G401.6 (cell line): ENCODE results near the gene ZNF552.
"Not testable (repeated sequence)": the region's sequence is repeated elsewhere in the genome, so short reads cannot be mapped to it uniquely, and the experiment has no call there.

Source experiments
- FAIRE-seq: peaks from 2 replicates; lab custom pipeline; 2012; peaks lifted over from hg19 to GRCh38; lab: Jason Lieb, UNC

The ZNF552 gene

DNA sequence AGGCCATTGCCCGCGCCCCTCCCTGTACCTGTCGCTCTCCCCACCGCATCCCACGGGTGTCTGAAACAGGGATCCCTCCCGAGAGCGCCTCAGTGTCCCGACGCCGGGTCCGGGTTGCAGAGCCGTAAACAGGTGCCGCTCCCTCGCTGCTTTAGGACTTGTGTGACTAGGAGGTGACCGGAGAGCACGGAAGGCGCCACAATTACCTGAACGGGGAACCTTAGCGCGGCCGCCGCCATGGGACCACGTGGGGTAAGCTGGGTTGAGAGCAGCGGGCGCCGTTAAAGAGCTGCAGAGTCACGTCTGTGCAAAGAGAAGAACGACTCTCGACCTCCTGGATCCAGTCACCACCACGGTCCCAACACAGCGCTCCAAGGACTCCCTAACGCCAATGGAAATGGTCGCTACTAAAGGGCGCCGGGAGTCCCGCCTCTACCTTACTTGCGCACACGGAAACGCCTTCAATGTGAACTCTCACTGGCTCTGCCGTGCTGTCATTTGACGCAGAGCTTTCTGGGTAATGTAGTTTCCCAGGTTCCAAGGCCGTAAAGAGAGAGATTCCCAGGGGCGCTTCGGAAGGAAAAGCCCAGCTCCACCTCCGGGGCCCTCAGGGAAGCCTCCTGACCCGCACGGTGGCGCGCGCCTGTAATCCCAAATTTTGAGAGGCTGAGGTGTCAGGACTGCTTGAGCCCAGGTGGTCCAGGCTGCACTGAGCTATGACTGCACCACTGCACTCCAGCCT is at the start of gene ZNF552:
TSS of gene ZNF552 (minus strand) at position 409 of the 742 bp plus-strand sequence. CDS start at position 239, 170 bp downstream.
- FAIRE-seq, result peak; percentile 86

GRCh38 chr19:57862351-57862750 is 47.6 kb upstream of the ZNF552 start:
- FAIRE-seq, result not testable (repeated sequence)

- FAIRE-seq, result not testable (repeated sequence)
Observed at GRCh38 chr19:57854117-57854516, 39.4 kb upstream of the ZNF552 start.

DNA sequence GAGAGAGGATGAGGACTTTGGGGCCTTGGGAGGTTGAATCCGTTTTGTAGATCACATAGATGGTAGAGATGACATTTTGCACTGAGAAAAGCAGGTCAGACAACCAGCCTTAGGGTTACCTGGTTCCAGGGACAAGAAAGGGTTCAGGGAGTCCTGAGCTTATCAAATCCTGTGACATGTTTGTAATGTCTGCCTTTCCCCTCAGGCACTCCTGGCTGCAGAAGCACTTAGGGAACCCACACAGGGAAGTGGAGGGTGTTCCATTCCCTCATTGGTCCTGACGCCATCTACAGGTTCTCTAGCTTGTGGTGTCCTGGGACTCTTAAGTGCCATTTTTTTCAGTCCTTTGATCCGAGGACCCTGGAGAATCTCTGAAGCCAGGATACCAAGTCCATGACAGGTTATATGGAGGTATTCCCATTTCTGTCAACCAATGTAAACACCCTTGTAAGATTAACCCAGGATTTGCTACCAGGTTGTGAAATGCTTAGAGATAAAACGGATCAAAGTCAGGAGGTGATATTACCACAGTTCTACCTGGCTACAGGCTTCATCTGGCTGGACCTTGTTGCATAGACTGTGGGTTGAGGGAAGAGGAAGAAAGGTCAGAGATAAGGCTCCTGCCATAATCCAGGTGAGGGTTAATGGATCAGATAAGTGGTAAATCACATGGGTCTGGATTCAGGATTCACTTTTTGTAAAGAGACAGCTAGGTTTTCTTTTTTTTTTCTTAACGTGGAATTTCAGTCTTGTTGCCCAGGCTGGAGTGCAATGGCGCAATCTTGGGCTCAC is 37.3 kb upstream of the ZNF552 start:
- not testable (repeated sequence) for FAIRE-seq

DNA sequence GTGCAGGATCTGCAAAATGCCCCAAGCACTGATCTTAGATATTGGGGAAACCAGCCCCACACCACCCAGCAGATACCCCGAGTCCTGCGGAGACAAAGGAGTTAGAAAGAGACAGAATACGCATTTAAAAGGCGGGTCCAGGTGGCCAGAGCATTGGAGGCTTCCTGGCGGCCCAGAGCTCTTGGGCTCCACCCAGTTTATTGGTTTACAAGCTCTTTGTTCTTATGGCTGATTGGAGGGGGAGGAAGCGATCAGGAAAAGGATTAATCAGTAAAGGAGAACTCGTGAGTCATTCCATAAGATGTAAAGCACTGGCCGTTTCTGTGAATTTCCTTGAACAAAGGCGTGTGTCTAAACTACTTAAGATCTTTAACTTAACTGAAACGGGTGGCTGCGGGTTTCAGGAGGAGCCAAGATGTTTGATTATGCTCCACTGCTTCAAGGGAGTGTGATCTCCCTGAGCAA is 35.9 kb upstream of the ZNF552 start:
- no peak for FAIRE-seq

GRCh38 chr19:57849666-57850473 is 35.2 kb upstream of the ZNF552 start, which contains the start of gene ZNF587:
ZNF587 (plus strand) TSS chr19:57849859; CDS start chr19:57850039, 180 bp downstream.
- FAIRE-seq, result peak; percentile 84

GRCh38 chr19:57849162-57849665 is 34.5 kb upstream of the ZNF552 start:
- FAIRE-seq, result not testable (repeated sequence)

DNA sequence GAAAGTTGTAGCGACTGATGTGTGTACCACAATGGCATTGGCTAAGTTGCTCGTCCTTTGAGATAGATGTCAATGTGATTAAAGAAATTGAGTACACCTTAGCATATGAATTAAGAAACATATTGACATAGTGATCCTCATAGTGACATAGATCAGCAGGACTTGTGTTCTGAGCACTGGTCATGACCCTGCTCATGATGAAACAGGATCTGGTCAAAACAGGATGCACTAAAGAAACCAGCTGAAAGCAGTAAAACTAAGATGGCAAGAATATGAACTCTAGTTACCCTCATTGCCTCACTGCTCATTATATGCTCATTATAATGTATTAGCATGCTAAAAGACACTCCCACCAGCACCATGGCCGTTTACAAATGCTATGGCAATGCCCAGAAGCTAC is 32.5 kb upstream of the ZNF552 start:
- not testable (repeated sequence) for FAIRE-seq

DNA sequence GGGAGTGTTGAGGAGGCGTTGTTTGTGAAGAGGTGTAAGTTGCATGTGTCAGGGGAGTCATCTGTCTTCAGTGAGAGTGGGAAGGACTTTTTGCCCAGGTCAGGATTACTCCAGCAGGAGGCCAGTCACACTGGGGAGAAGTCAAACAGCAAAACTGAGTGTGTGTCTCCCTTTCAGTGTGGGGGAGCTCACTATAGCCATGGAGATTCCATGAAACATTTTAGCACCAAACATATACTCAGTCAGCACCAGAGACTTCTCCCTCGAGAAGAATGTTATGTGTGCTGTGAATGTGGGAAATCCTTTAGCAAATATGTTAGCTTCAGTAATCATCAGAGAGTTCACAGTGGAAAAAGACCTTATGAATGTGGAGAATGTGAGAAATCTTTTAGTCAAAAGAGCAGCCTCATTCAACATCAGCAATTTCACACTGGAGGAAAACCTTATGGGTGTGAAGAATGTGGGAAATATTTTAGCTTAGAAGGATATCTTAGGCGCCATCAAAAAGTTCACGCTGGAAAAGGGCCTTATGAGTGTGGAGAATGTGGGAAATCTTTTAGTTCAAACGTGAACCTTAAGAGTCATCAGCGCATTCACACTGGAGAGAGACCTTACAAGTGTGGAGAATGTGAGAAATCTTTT is 26.5 kb upstream of the ZNF552 start:
- no peak for FAIRE-seq

- FAIRE-seq, result not testable (repeated sequence)
Observed at GRCh38 chr19:57838622-57839191, 24.0 kb upstream of the ZNF552 start.

GRCh38 chr19:57836991-57837390 is 22.3 kb upstream of the ZNF552 start:
- FAIRE-seq, result not testable (repeated sequence)

DNA sequence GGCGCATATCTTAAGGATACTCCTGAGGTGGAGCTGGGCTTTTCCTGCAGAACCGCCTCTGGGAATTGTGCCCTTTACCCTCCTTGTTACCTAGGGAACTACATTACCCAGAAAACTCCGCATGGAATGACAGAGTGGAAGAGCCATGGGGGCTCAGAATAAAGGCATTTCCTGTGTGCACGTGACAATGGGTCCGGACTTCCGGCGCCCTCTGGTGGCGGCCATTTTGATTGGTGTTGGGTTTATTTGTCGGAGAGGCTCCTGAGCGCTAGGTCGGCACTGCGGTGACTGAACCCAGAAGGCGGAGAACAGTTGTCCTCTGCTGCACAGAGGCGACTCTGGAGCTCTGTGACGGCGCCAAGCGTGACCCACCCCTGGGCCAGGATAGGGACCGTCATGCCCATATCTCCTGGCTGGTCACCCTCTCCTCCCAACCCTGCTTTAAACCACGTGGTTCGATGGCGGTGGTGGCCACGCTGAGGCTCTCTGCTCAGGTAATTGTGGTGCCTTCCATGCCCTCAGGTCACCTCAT is 15.4 kb upstream of the ZNF552 start, which contains the start of gene ZNF587B:
TSS of gene ZNF587B (plus strand) at position 229 of the 532 bp plus-strand sequence. CDS start at position 459, 230 bp downstream.
- no peak for FAIRE-seq

DNA sequence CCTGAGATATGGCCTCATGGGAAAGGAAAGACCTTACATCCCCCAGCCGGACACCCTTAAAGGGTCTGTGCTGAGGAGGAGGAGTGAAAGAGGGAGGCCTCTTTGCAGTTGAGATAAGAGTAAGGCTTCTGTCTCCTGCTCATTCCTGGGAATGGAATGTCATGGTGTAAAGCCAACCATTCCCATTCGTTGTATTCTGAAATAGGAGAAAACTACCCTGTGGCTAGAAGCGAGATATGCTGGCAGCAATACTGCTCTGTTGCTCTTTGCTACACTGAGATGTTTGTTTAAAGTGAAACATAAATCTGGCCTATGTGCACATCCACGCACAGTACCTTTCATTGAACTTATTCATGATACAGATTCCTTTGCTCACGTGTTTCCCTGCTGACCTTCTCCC is 14.6 kb upstream of the ZNF552 start:
- FAIRE-seq, result no peak

DNA sequence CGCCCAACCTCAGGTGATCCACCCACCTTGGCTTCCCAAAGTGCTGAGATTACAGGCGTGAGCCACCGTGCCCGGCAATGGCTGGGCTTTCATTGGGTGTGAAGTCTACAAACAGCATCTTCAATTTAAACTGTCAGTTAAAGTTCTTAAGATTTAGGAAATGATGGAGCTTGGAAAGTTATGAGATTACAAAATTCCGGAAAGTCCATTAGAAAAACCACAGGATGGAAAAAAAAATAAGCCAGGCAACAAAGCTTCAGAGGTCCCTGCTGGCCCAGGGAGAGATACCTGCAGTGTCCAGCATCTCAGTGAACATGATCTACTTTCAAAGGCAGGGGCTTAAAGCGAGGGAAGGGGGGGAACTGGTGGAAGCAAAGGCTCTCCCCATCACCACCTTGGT is 10.8 kb upstream of the ZNF552 start:
- FAIRE-seq, result no peak

DNA sequence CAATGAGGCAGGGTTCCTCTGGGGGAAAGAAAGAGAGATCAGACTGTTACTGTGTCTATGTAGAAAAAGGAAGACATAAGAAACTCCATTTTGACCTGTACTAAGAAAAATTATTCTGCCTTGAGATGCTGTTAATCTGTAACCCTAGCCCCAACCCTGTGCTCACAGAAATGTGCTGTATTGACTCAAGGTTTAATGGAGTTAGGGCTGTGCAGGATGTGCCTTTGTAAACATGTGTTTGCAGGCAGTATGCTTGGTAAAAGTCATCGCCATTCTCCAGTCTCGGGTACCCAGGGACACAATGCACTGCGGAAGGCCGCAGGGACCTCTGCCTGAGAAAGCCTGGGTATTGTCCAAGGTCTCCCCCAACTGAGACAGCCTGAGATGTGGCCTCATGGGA is 8.9 kb upstream of the ZNF552 start:
- not testable (repeated sequence) for FAIRE-seq

DNA sequence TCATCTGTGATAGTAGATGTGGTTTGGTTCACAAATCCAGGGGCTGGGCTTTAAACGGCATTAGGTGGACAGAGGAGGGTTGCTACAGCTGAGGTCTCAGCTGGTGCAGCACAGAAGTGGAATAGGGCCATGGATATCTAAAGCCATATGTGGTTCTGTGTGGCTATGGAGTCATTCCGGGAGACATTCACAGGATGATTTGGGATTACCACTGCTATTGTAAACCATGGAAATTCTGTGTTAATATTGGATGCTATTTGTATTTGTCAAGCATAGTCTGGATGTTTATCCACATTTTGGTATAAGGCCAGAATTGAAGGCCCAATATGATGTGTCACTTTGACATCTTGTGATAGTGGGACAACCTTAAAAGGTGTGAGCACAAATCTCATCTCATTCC is 8.4 kb upstream of the ZNF552 start:
- FAIRE-seq, result not testable (repeated sequence)

GRCh38 chr19:57821501-57821900 is 6.8 kb upstream of the ZNF552 start:
- FAIRE-seq, result not testable (repeated sequence)

- not testable (repeated sequence) for FAIRE-seq
Observed at GRCh38 chr19:57821095-57821494, 6.4 kb upstream of the ZNF552 start.

GRCh38 chr19:57820599-57820998 is 5.9 kb upstream of the ZNF552 start:
- FAIRE-seq, result no peak

DNA sequence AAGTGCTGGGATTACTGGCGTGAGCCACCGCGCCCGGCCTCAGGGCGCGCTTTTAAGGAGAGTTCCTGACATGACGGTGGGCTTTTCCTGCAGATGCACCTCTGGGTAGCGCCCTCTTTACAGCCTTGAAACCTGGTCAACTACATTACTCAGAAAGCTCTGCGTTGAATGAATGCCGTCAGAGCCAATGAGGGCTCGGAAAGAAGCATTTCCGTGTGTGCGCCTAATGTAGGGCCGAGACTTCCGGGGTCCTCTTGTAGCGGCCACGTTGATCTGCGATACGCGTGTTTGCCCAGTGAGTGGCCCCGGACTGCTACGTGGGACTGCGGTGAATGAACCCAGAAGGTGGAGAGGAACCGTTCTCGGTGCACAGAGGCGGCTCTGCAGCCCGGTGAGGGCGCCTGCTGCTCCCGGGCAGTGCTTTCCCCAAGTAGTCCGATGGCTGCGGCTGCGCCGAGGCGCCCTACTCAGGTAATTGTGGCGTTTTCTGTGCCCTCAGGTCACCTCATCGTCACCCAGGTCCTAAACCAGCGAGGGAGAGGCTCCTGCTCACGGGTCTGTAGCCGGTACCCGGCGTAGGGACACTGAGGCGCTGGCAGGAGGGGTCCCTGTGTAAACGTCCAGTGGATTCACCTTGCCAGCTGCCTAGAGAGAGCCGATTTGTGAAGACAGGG is 4.9 kb upstream of the ZNF552 start:
- FAIRE-seq, result peak; percentile 63
